Keratinocyte (primary cell): ENCODE data around the gene PAK3.

ENCODE experiments used
- CTCF ChIP-seq, 3 experiments: IDR thresholded peaks in 1 of 3; conservative IDR thresholded peaks in 1 of 3; optimal IDR thresholded peaks in 1 of 3; 2 replicates in 2 of 3; 3 replicates in 1 of 3; pipeline versions ENCODE3 to v1.5.1; 2011; ENCODE audit warnings: low read length in 3 of 3, mild to moderate bottlenecking in 3 of 3, moderate library complexity in 2 of 3, control low read depth in 1 of 3, inconsistent platforms in 1 of 3; ENCODE audit not compliant: insufficient read depth in 2 of 3; ENCODE audit errors: extremely low read depth in 1 of 3
- EZH2 ChIP-seq: IDR thresholded peaks from one replicate; pipeline ENCODE4 v1.6.1; 2012; ENCODE audit warnings: inconsistent platforms, mild to moderate bottlenecking, low read length, moderate library complexity

- no peak for TF ChIP-seq CTCF (optimal IDR thresholded peaks at IDR 0.05 in 1 of 3, IDR thresholded peaks at IDR 0.05 in 1 of 3, conservative IDR thresholded peaks at IDR 0.05 in 1 of 3; ENCODE audit: extremely low read depth in 1 of 3, insufficient read depth in 2 of 3, low read length in 3 of 3)
- TF ChIP-seq EZH2: no peak
Observed at GRCh38 chrX:111047575-111047974, 48.4 kb upstream of the PAK3 start.
